Activated CD4-positive, CD25-positive, alpha-beta regulatory T cell treated with anti-CD3 and anti-CD28 coated beads, Interleukin-2, amount 50 U/mL, for 16 hours (primary cell): Measurements from ENCODE around the gene DIP2C.
"Not testable (repeated sequence)": the region's sequence is repeated elsewhere in the genome, so short reads cannot be mapped to it uniquely, and the experiment has no call there.

Experiments used
- DNase-seq: peaks from one replicate; pipeline ENCODE4 v3.0.0-alpha.2; 2020; ENCODE audit warnings: low read depth, low spot score

DIP2C gene

GRCh38 chr10:689452-690371, at the start of gene DIP2C:
DIP2C (minus strand) TSS chr10:689668; CDS start chr10:689578, 90 bp downstream.
- no peak for DNase-seq

- no peak for DNase-seq
These were observed 45.0 kb upstream of the DIP2C start for GRCh38 chr10:734481-734880.

- no peak for DNase-seq
These were observed 43.6 kb upstream of the DIP2C start for GRCh38 chr10:733086-733485.

GRCh38 chr10:729213-729612, 39.7 kb upstream of the DIP2C start:
- DNase-seq, result no peak

- DNase-seq, result no peak
These were observed 39.1 kb upstream of the DIP2C start for GRCh38 chr10:728603-729002.

- DNase-seq, result no peak
These were observed 37.8 kb upstream of the DIP2C start for GRCh38 chr10:727162-727790.

- no peak for DNase-seq
These were observed 36.3 kb upstream of the DIP2C start for GRCh38 chr10:725786-726185.

- no peak for DNase-seq
These were observed 35.8 kb upstream of the DIP2C start for GRCh38 chr10:725302-725701.

- DNase-seq, result no peak
These were observed 34.5 kb upstream of the DIP2C start for GRCh38 chr10:723973-724372.

GRCh38 chr10:722281-723060, 33.0 kb upstream of the DIP2C start:
- DNase-seq, result no peak

- DNase-seq, result no peak
These were observed 28.8 kb upstream of the DIP2C start for GRCh38 chr10:718143-718700.

- no peak for DNase-seq
These were observed 28.0 kb upstream of the DIP2C start for GRCh38 chr10:717458-717857.

- no peak for DNase-seq
These were observed 27.4 kb upstream of the DIP2C start for GRCh38 chr10:716821-717220.

- no peak for DNase-seq
These were observed 24.7 kb upstream of the DIP2C start for GRCh38 chr10:714214-714613.

- DNase-seq, result no peak
These were observed 23.1 kb upstream of the DIP2C start for GRCh38 chr10:712575-712974.

GRCh38 chr10:712089-712488, 22.6 kb upstream of the DIP2C start:
- DNase-seq, result no peak

GRCh38 chr10:707861-708260, 18.4 kb upstream of the DIP2C start:
- no peak for DNase-seq

- DNase-seq, result no peak
These were observed 18.0 kb upstream of the DIP2C start for GRCh38 chr10:707456-707855.

- DNase-seq, result no peak
These were observed 13.7 kb upstream of the DIP2C start for GRCh38 chr10:703118-703517.

GRCh38 chr10:700183-700582, 10.7 kb upstream of the DIP2C start:
- not testable (repeated sequence) for DNase-seq

GRCh38 chr10:697097-697875, 7.8 kb upstream of the DIP2C start:
- DNase-seq, result no peak
